BLaER1 treated with 17β-estradiol and CSF1 and Interleukin-3, amounts not matched to agents 10 nM and 100 nM (cell line): Measurements from ENCODE around the gene BCL7A.

ENCODE experiments used
- H3K27ac ChIP-seq, 11 experiments: shearing (Covaris generic); formaldehyde crosslinking; 2 replicates each; pipeline ENCODE4 v1.8.1; 2022
- H3K27me3 ChIP-seq, 11 experiments: shearing (Covaris generic); formaldehyde crosslinking; 2 replicates each; pipeline ENCODE4 v1.8.1; 2022
- H3K36me3 ChIP-seq, 11 experiments: shearing (Covaris generic); formaldehyde crosslinking; 2 replicates each; pipeline ENCODE4 v1.8.1; 2022
- H3K4me1 ChIP-seq, 10 experiments: shearing (Covaris generic); formaldehyde crosslinking; 2 replicates each; pipeline ENCODE4 v1.8.1; 2022
- H3K4me2 ChIP-seq, 11 experiments: shearing (Covaris generic); formaldehyde crosslinking; 2 replicates each; pipeline ENCODE4 v1.8.1; 2022
- H3K4me3 ChIP-seq, 10 experiments: shearing (Covaris generic); formaldehyde crosslinking; 2 replicates each; pipeline ENCODE4 v1.8.1; 2022
- H3K9ac ChIP-seq, 11 experiments: shearing (Covaris generic); formaldehyde crosslinking; 2 replicates each; pipeline ENCODE4 v1.8.1; 2022
- H3K9me3 ChIP-seq, 11 experiments: shearing (Covaris generic); formaldehyde crosslinking; replicated peaks in 1 of 11; 2 replicates each; pipeline ENCODE4 v1.8.1; 2022
- H4K20me1 ChIP-seq, 11 experiments: shearing (Covaris generic); formaldehyde crosslinking; 2 replicates each; pipeline ENCODE4 v1.8.1; 2022
- Cebpa-rat ChIP-seq, 11 experiments: shearing (Covaris generic); IDR thresholded peaks; 2 replicates each; pipeline ENCODE4 v1.8.1; 2022

BCL7A gene

GRCh38 chr12:122018457-122018856 is 3.2 kb upstream of the BCL7A start:
- peak overlapping the region in 7 of 10 experiments; percentile 5 to 90 (median 42); a peak in 6 of 20 replicates for H3K4me3 ChIP-seq
- H3K27ac ChIP-seq, result peak overlapping the region in 5 of 11 experiments; percentile 33 to 97 (median 94); a peak in 5 of 22 replicates
- H3K9me3 ChIP-seq, result peaks cover 7 to 23% (median 11%) of the 10 kb centered on the region in 11 experiments
- no peak for TF ChIP-seq Cebpa-rat (IDR thresholded peaks at IDR 0.05)
- peak overlapping the region in 7 of 11 experiments; percentile 91 to 99 (median 97); a peak in 12 of 22 replicates for H3K4me2 ChIP-seq
- H3K4me1 ChIP-seq, result peaks cover 27 to 61% (median 55%) of the 10 kb centered on the region in 10 experiments
- H3K9ac ChIP-seq, result peak overlapping the region in 1 of 11 experiments; percentile 29; a peak in 2 of 22 replicates
- peaks cover 0 to 6% (median 0%) of the 10 kb centered on the region in 11 experiments; a peak in 5 of 22 replicates for H3K36me3 ChIP-seq
- H4K20me1 ChIP-seq, result peaks cover 0 to 5% (median 0%) of the 10 kb centered on the region in 11 experiments; a peak in 5 of 22 replicates
- H3K27me3 ChIP-seq, result peaks cover 0 to 17% (median 0%) of the 10 kb centered on the region in 11 experiments; a peak in 5 of 22 replicates

DNA sequence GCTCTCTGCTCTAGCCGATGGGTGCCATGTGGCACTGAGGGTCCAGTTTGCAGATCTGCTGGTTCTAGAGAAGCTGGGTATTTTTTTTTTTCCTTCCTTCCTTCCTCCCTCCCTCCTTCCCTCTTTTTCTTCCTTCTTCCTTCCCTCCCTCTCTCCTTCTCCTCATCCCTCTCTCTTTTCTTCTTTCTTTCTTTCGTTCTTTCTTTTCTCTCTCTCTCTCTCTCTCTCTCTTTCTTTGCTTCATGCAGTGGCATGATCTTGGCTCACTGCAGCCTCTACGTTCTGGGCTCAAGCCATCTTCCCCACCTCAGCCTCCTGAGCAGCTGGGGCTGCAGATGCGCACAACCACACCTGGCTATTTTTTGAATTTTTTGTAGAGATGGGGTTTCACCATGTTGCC is 2.7 kb upstream of the BCL7A start:
- Histone ChIP-seq H3K4me1 (peaks cover 27 to 60% (median 54%) of the 10 kb centered on the region in 10 experiments), H3K36me3 (peaks cover 0 to 6% (median 0%) of the 10 kb centered on the region in 11 experiments; a peak in 5 of 22 replicates), H3K4me2 (peak overlapping the region in 8 of 11 experiments; percentile 91 to 99 (median 98); a peak in 15 of 22 replicates), H3K9ac (peak overlapping the region in 4 of 11 experiments; percentile 29 to 91 (median 60); a peak in 4 of 22 replicates), H3K9me3 (peaks cover 7 to 23% (median 11%) of the 10 kb centered on the region in 11 experiments), H4K20me1 (peaks cover 0 to 10% (median 0%) of the 10 kb centered on the region in 11 experiments; a peak in 10 of 22 replicates), H3K27ac (peak overlapping the region in 5 of 11 experiments; percentile 33 to 97 (median 94); a peak in 6 of 22 replicates), H3K27me3 (peaks cover 0 to 17% (median 0%) of the 10 kb centered on the region in 11 experiments; a peak in 5 of 22 replicates), H3K4me3 (peak overlapping the region in 6 of 10 experiments; percentile 5 to 90 (median 76); a peak in 8 of 20 replicates)
- TF ChIP-seq Cebpa-rat (IDR thresholded peaks at IDR 0.05), result no peak

DNA sequence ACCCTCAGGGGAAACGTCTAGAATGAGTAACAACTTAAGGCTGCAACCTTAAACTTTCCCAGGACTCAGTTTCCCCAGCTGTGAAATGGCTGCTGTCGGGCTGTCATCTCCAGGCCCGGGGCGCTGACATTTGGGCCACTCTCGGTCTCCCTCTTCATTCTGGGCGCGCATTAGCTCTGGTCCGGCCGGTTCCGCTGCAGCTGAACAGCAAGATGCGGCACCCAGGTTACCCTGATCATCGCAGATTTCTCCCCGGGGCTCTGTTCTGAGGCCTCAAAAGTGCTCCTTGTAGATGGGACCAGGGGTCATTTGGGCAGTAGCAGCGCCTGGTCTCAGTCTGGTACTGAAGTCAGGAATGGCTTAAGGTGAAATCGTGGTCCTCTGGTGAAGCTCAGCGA is 890 bp upstream of the BCL7A start:
- H3K27me3 ChIP-seq, result peaks cover 0 to 17% (median 0%) of the 10 kb centered on the region in 11 experiments; a peak in 5 of 22 replicates
- H3K4me1 ChIP-seq, result peaks cover 24 to 61% (median 58%) of the 10 kb centered on the region in 10 experiments
- H3K9me3 ChIP-seq, result peaks cover 7 to 23% (median 11%) of the 10 kb centered on the region in 11 experiments
- peak overlapping the region in 10 of 11 experiments; percentile 77 to 98 (median 91); a peak in 19 of 22 replicates for H3K9ac ChIP-seq
- H4K20me1 ChIP-seq, result peaks cover 0 to 28% (median 3%) of the 10 kb centered on the region in 11 experiments; a peak in 11 of 22 replicates
- TF ChIP-seq Cebpa-rat (IDR thresholded peaks at IDR 0.05), result no peak
- peak overlapping the region; percentile 72 to 90 (median 84) for H3K4me3 ChIP-seq
- peaks cover 0 to 9% (median 0%) of the 10 kb centered on the region in 11 experiments; a peak in 6 of 22 replicates for H3K36me3 ChIP-seq
- peak overlapping the region in 9 of 11 experiments; percentile 82 to 97 (median 94); a peak in 17 of 22 replicates for H3K27ac ChIP-seq
- peak overlapping the region; percentile 91 to 99 (median 98) for H3K4me2 ChIP-seq

DNA sequence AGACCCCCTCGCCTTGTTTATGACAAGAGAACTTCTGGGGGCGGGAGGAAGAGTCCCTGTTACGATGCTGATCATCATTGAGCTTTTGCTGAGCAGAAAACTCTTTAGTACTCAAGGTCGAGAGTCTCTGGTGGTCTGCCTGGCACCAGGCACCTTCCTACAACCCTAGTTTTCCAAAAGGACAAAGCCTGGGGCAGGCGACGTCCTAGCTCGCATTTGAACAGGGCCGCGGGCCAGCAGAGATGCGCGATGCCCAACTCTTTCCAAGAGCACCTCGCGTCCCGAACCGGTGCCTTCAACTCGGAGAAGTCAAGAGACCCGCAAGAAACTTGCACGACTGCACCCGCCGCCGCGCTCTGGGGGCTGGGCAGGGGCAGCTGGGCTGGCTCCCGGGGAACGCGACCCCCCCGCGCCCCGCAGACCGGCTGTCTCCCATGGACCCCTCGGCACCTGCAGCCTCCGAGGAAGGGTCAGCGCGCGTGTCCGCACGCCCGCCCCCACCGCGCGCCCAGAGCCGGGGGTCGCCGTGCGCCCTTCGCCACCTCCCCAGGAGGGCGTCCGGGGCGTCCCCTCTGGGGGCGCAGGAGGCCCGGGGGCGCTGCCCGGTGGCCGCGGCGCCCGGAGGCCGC is 377 bp upstream of the BCL7A start:
- Histone ChIP-seq H3K27me3 (peaks cover 0 to 17% (median 0%) of the 10 kb centered on the region in 11 experiments; a peak in 5 of 22 replicates), H3K27ac (peak overlapping the region in 10 of 11 experiments; percentile 50 to 97 (median 93); a peak in 20 of 22 replicates), H3K36me3 (peaks cover 0 to 9% (median under 1%) of the 10 kb centered on the region in 11 experiments; a peak in 6 of 22 replicates), H4K20me1 (peaks cover 0 to 32% (median 8%) of the 10 kb centered on the region in 11 experiments; a peak in 13 of 22 replicates), H3K9ac (peak overlapping the region; percentile 77 to 98 (median 91)), H3K9me3 (peaks cover 7 to 23% (median 11%) of the 10 kb centered on the region in 11 experiments), H3K4me2 (peak overlapping the region; percentile 91 to 99 (median 98)), H3K4me1 (peaks cover 24 to 65% (median 58%) of the 10 kb centered on the region in 10 experiments), H3K4me3 (peak overlapping the region; percentile 72 to 90 (median 84))
- TF ChIP-seq Cebpa-rat (IDR thresholded peaks at IDR 0.05), result no peak

DNA sequence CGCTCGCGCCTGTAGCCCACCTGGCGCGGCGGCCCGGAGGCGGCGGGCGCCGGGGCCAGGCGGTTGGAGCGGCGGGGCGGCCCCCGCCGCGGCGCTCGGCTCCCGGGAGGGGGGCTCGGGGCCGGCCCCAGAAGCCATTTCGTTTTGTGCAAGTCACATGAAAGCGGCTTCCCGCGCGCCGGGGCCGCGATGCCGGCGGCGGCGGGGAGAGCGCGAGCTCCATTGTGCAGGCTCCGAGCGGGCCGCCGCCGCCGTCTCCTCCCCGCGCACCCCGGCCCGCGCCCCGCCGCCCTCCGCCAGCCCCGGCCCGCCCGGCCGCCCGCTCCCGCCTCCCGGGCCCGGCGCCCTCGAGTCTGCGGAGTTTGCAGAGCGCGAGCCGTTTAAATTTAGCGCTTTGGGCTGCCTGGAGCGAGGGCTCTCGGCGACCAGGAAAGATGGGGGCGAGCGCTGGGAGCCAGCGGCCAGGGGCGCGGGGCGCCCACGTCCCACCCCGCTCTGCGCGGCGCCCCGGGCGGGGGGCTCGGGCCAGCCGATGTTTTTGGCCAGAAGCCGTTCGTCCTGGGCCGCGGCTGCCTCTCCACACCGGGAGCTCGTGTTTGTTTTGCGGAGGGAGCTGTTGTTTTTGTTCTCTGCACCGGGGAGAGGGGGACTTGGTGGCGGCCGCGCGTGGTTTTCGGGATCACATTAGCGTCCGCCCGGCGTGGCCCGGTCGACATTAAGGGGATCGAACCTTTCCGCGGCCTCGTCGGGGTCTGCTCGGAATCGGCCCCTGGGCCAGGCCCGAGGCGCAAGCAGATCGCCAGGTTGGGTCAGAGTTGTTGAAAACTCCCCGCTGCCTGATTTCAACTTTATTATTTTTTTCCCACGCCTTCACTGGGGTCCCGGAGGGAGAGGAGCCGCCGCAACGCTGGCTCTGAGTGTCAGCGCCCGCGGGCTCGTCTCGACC is 982 bp downstream of the BCL7A start:
- H3K27me3 ChIP-seq, result peaks cover 0 to 17% (median 0%) of the 10 kb centered on the region in 11 experiments; a peak in 5 of 22 replicates
- H4K20me1 ChIP-seq, result peaks cover 0 to 46% (median 21%) of the 10 kb centered on the region in 11 experiments; a peak in 16 of 22 replicates
- H3K9ac ChIP-seq, result peak overlapping the region; percentile 77 to 98 (median 91)
- peak overlapping the region; percentile 72 to 90 (median 84) for H3K4me3 ChIP-seq
- peak overlapping the region; percentile 50 to 97 (median 92); a peak in 21 of 22 replicates for H3K27ac ChIP-seq
- peaks cover 0 to 14% (median 3%) of the 10 kb centered on the region in 11 experiments; a peak in 6 of 22 replicates for H3K36me3 ChIP-seq
- peak overlapping the region; percentile 91 to 99 (median 98) for H3K4me2 ChIP-seq
- H3K4me1 ChIP-seq, result peaks cover 29 to 79% (median 71%) of the 10 kb centered on the region in 10 experiments
- TF ChIP-seq Cebpa-rat (IDR thresholded peaks at IDR 0.05), result no peak
- peaks cover 7 to 16% (median 11%) of the 10 kb centered on the region in 11 experiments for H3K9me3 ChIP-seq

GRCh38 chr12:122023339-122024131 is 1.9 kb downstream of the BCL7A start:
- Histone ChIP-seq H3K9me3 (peaks cover 0 to 7% (median 4%) of the 10 kb centered on the region in 11 experiments; a peak in 19 of 22 replicates), H4K20me1 (peaks cover 4 to 55% (median 30%) of the 10 kb centered on the region in 11 experiments; a peak in 18 of 22 replicates), H3K9ac (peak overlapping the region; percentile 77 to 98 (median 91)), H3K4me3 (peak overlapping the region; percentile 72 to 90 (median 84)), H3K36me3 (peaks cover 0 to 12% (median 0%) of the 10 kb centered on the region in 11 experiments; a peak in 4 of 22 replicates), H3K4me1 (peaks cover 36 to 81% (median 75%) of the 10 kb centered on the region in 10 experiments), H3K4me2 (peak overlapping the region; percentile 91 to 99 (median 98)), H3K27ac (peak overlapping the region; percentile 50 to 97 (median 92); a peak in 20 of 22 replicates), H3K27me3 (peaks cover 0 to 17% (median 0%) of the 10 kb centered on the region in 11 experiments; a peak in 5 of 22 replicates)
- TF ChIP-seq Cebpa-rat (IDR thresholded peaks at IDR 0.05), result no peak
